ENCODE data around the gene SCYL1. TPM values are rescaled to one million over a fixed set of nuclear protein-coding genes. Genes with fewer than 3 reads are reported as not detected.
A peak's percentile ranks its signal among the peaks of the same experiment; 100 is the strongest.

SCYL1 gene
- total and polyA plus RNA-seq, 2 experiments from 2014 or later, result 52.7 to 66.1 TPM

GRCh38 chr11:65574109-65574810 is 49.4 kb downstream of the SCYL1 start:
- no peaks in the 10 kb centered on the region for H3K36me3 ChIP-seq (ENCODE audit: insufficient read depth)
- no peak overlapping the region for H2AFZ ChIP-seq
- peaks cover 43% of the 10 kb centered on the region for H3K27me3 ChIP-seq (ENCODE audit: insufficient read depth)
- no peaks in the 10 kb centered on the region for H3K9me2 ChIP-seq (ENCODE audit: insufficient read depth)
- TF ChIP-seq REST (IDR thresholded peaks at IDR 0.05; ENCODE audit: unreplicated experiment) (no peak), ZNF114 (CRISPR knock-in tag; IDR thresholded peaks at IDR 0.05) (no peak), POLR2AphosphoS5 (IDR thresholded peaks at IDR 0.05; ENCODE audit: low read depth) (peak; percentile 26; the same call in 1 of the 2 replicates), CREB1 (CRISPR knock-in tag; IDR thresholded peaks at IDR 0.05; ENCODE audit: low read depth) (peak; percentile 36; the same call in 1 of the 2 replicates), CTCF (conservative IDR thresholded peaks at IDR 0.05; ENCODE audit: low read depth in 2 of 2) (peak; percentile 51 to 79), EZH2 (IDR thresholded peaks at IDR 0.05; ENCODE audit: low read depth, unreplicated experiment) (no peak), NANOG (IDR thresholded peaks at IDR 0.05; ENCODE audit: borderline replicate concordance) (no peak)
- peaks cover 45% of the 10 kb centered on the region for H3K27me3 Mint-ChIP-seq (ENCODE audit: insufficient read depth, low read depth, poor library complexity)
- no peak overlapping the region for H3K27ac Mint-ChIP-seq
- no peaks in the 10 kb centered on the region for H3K9me3 Mint-ChIP-seq
- H3K4me3 Mint-ChIP-seq, result peak overlapping the region; percentile 77
- DNase-seq (ENCODE audit: low spot score), result peak; percentile 92
- peaks cover 47% of the 10 kb centered on the region for H3K4me1 Mint-ChIP-seq
- H3F3A ChIP-seq (replicated peaks; ENCODE audit: low read depth), result peaks cover 39% of the 10 kb centered on the region
- peak overlapping the region; percentile 82 for H3K4me2 ChIP-seq
- no peak overlapping the region for H3K27ac ChIP-seq (ENCODE audit: low read depth)
- peak; percentile 40 for ATAC-seq
- H3K4me3 ChIP-seq, result peak overlapping the region; percentile 57
- H4K20me1 ChIP-seq (replicated peaks; ENCODE audit: insufficient read depth), result peaks cover 10% of the 10 kb centered on the region
- H3K36me3 Mint-ChIP-seq (ENCODE audit: low read depth), result peaks cover 9% of the 10 kb centered on the region
- H3K4me1 ChIP-seq (ENCODE audit: insufficient read depth), result peaks cover 24% of the 10 kb centered on the region
- peaks cover 8% of the 10 kb centered on the region for H3K79me2 ChIP-seq (replicated peaks; ENCODE audit: insufficient read depth)

GRCh38 chr11:65574811-65575567 is 50.1 kb downstream of the SCYL1 start:
- Histone ChIP-seq H3K27ac (ENCODE audit: low read depth) (no peak overlapping the region), H3K4me1 (ENCODE audit: insufficient read depth) (peaks cover 23% of the 10 kb centered on the region), H3K36me3 (ENCODE audit: insufficient read depth) (no peaks in the 10 kb centered on the region), H3K4me2 (peak overlapping the region; percentile 82), H3F3A (replicated peaks; ENCODE audit: low read depth) (peaks cover 32% of the 10 kb centered on the region), H3K4me3 (peak overlapping the region; percentile 57), H2AFZ (no peak overlapping the region), H4K20me1 (replicated peaks; ENCODE audit: insufficient read depth) (peaks cover 10% of the 10 kb centered on the region), H3K79me2 (replicated peaks; ENCODE audit: insufficient read depth) (peaks cover 8% of the 10 kb centered on the region), H3K9me2 (ENCODE audit: insufficient read depth) (no peaks in the 10 kb centered on the region), H3K27me3 (ENCODE audit: insufficient read depth) (peaks cover 43% of the 10 kb centered on the region)
- ATAC-seq, result no peak
- peaks cover 9% of the 10 kb centered on the region for H3K36me3 Mint-ChIP-seq (ENCODE audit: low read depth)
- H3K4me1 Mint-ChIP-seq, result peaks cover 45% of the 10 kb centered on the region
- no peak overlapping the region for H3K27ac Mint-ChIP-seq
- TF ChIP-seq STAT1 (IDR thresholded peaks at IDR 0.05; ENCODE audit: unreplicated experiment) (no peak), EZH2 (IDR thresholded peaks at IDR 0.05; ENCODE audit: low read depth, unreplicated experiment) (peak; percentile 50)
- no peaks in the 10 kb centered on the region for H3K9me3 Mint-ChIP-seq
- peak overlapping the region; percentile 77 for H3K4me3 Mint-ChIP-seq
- DNase-seq (ENCODE audit: low spot score), result peak; percentile 43
- H3K27me3 Mint-ChIP-seq (ENCODE audit: insufficient read depth, low read depth, poor library complexity), result peaks cover 47% of the 10 kb centered on the region
